ENCODE data around the gene SRA1. TPM values are rescaled to one million over a fixed set of nuclear protein-coding genes. Genes with fewer than 3 reads are reported as not detected.
"Not testable (repeated sequence)": the region's sequence is repeated elsewhere in the genome, so short reads cannot be mapped to it uniquely, and the experiment has no call there.

SRA1 gene
- total RNA-seq (ENCODE audit: unreplicated experiment), result 17.1 TPM
- long read RNA-seq, transcript SRA1-201 (5 exons, 2,107 nt), result major isoform, 26 of 30 reads
- long read RNA-seq, partial matches to known transcripts, result 0 of 30 reads
- long read RNA-seq, other reads (novel, unspliced or antisense), result 0 of 30 reads

- peak; percentile 88 for DNase-seq (ENCODE audit: low spot score)
- no peak for TF ChIP-seq CTCF (IDR thresholded peaks at IDR 0.05; ENCODE audit: unreplicated experiment)
- Mint-ChIP-seq H3K36me3 (ENCODE audit: low read depth, unreplicated experiment) (peaks cover 35% of the 10 kb centered on the region), H3K27ac (ENCODE audit: unreplicated experiment) (peak within 1 kb of the TSS; percentile 77), H3K4me3 (ENCODE audit: unreplicated experiment) (peak within 1 kb of the TSS; percentile 93), H3K9me3 (ENCODE audit: unreplicated experiment) (no peaks in the 10 kb centered on the region), H3K27me3 (ENCODE audit: unreplicated experiment) (peaks cover 17% of the 10 kb centered on the region), H3K4me1 (ENCODE audit: unreplicated experiment) (peaks cover 21% of the 10 kb centered on the region)
Measured at GRCh38 chr5:140557136-140557805, at the start of gene SRA1. Gene SRA1, minus strand, starts transcription at chr5:140557473. Its CDS starts 21 bp downstream, at chr5:140557452.

- H3K27ac Mint-ChIP-seq (ENCODE audit: unreplicated experiment), result no peak overlapping the region
- peaks cover 12% of the 10 kb centered on the region for H3K4me1 Mint-ChIP-seq (ENCODE audit: unreplicated experiment)
- no peak for TF ChIP-seq CTCF (IDR thresholded peaks at IDR 0.05; ENCODE audit: unreplicated experiment)
- H3K9me3 Mint-ChIP-seq (ENCODE audit: unreplicated experiment), result peaks cover 4% of the 10 kb centered on the region
- peaks cover 10% of the 10 kb centered on the region for H3K36me3 Mint-ChIP-seq (ENCODE audit: low read depth, unreplicated experiment)
- peaks cover 6% of the 10 kb centered on the region for H3K27me3 Mint-ChIP-seq (ENCODE audit: unreplicated experiment)
- H3K4me3 Mint-ChIP-seq (ENCODE audit: unreplicated experiment), result no peak overlapping the region
- no peak for DNase-seq (ENCODE audit: low spot score)
Measured at GRCh38 chr5:140607031-140607430, 49.8 kb upstream of the SRA1 start.

- H3K4me3 Mint-ChIP-seq (ENCODE audit: unreplicated experiment), result no peak overlapping the region
- no peak for DNase-seq (ENCODE audit: low spot score)
- H3K27me3 Mint-ChIP-seq (ENCODE audit: unreplicated experiment), result no peaks in the 10 kb centered on the region
- H3K27ac Mint-ChIP-seq (ENCODE audit: unreplicated experiment), result no peak overlapping the region
- no peaks in the 10 kb centered on the region for H3K36me3 Mint-ChIP-seq (ENCODE audit: low read depth, unreplicated experiment)
- TF ChIP-seq CTCF (IDR thresholded peaks at IDR 0.05; ENCODE audit: unreplicated experiment), result no peak
- H3K9me3 Mint-ChIP-seq (ENCODE audit: unreplicated experiment), result no peaks in the 10 kb centered on the region
- peaks cover under 1% of the 10 kb centered on the region for H3K4me1 Mint-ChIP-seq (ENCODE audit: unreplicated experiment)
Measured at GRCh38 chr5:140605879-140606278, 48.6 kb upstream of the SRA1 start.

GRCh38 chr5:140603734-140604133 lies 46.5 kb upstream of the SRA1 start:
- Mint-ChIP-seq H3K4me1 (ENCODE audit: unreplicated experiment) (no peaks in the 10 kb centered on the region), H3K36me3 (ENCODE audit: low read depth, unreplicated experiment) (no peaks in the 10 kb centered on the region), H3K4me3 (ENCODE audit: unreplicated experiment) (no peak overlapping the region), H3K27me3 (ENCODE audit: unreplicated experiment) (no peaks in the 10 kb centered on the region), H3K27ac (ENCODE audit: unreplicated experiment) (no peak overlapping the region), H3K9me3 (ENCODE audit: unreplicated experiment) (no peaks in the 10 kb centered on the region)
- TF ChIP-seq CTCF (IDR thresholded peaks at IDR 0.05; ENCODE audit: unreplicated experiment), result no peak
- DNase-seq (ENCODE audit: low spot score), result no peak

GRCh38 chr5:140603446-140603698 lies 46.1 kb upstream of the SRA1 start:
- H3K9me3 Mint-ChIP-seq (ENCODE audit: unreplicated experiment); H3K27ac Mint-ChIP-seq (ENCODE audit: unreplicated experiment); H3K36me3 Mint-ChIP-seq (ENCODE audit: low read depth, unreplicated experiment); DNase-seq (ENCODE audit: low spot score); H3K27me3 Mint-ChIP-seq (ENCODE audit: unreplicated experiment); H3K4me1 Mint-ChIP-seq (ENCODE audit: unreplicated experiment); H3K4me3 Mint-ChIP-seq (ENCODE audit: unreplicated experiment): not testable (repeated sequence)

All from endothelial cell (in vitro differentiated cells).